Cerebellar cortex (tissue), 1 donor: ENCODE results near the gene MATN3.
A peak's percentile ranks its signal among the peaks of the same experiment; 100 is the strongest.
"Not testable (repeated sequence)": the region's sequence is repeated elsewhere in the genome, so short reads cannot be mapped to it uniquely, and the experiment has no call there.

Experiments used
- DNase-seq: peaks from one replicate; pipeline ENCODE4 v3.0.0-alpha.2; 2015; ENCODE audit warnings: low spot score

The MATN3 gene

GRCh38 chr2:20012282-20013125 is at the start of gene MATN3:
Gene MATN3 (minus strand): TSS chr2:20012668. CDS start chr2:20012631, 37 bp downstream.
- no peak for DNase-seq

GRCh38 chr2:20061940-20062339 is 49.5 kb upstream of the MATN3 start:
- no peak for DNase-seq

GRCh38 chr2:20061476-20061875 is 49.0 kb upstream of the MATN3 start:
- no peak for DNase-seq

- no peak for DNase-seq
These were observed 47.6 kb upstream of the MATN3 start for GRCh38 chr2:20060106-20060505.

- DNase-seq, result no peak
These were observed 44.8 kb upstream of the MATN3 start for GRCh38 chr2:20057268-20057667.

GRCh38 chr2:20054931-20055330 is 42.5 kb upstream of the MATN3 start:
- DNase-seq, result no peak

- no peak for DNase-seq
These were observed 41.7 kb upstream of the MATN3 start for GRCh38 chr2:20054119-20054518.

GRCh38 chr2:20052861-20053281 is 40.4 kb upstream of the MATN3 start:
- DNase-seq, result peak; percentile 66

- DNase-seq, result no peak
These were observed 39.9 kb upstream of the MATN3 start for GRCh38 chr2:20052229-20052851.

- peak; percentile 100 for DNase-seq
These were observed 39.2 kb upstream of the MATN3 start, which contains the start of gene LAPTM4A for GRCh38 chr2:20051532-20052228. Gene LAPTM4A (minus strand): TSS chr2:20051628. CDS start chr2:20051520, 108 bp downstream.

- peak; percentile 76 for DNase-seq
These were observed 38.4 kb upstream of the MATN3 start for GRCh38 chr2:20050646-20051531.

- DNase-seq, result no peak
These were observed 37.7 kb upstream of the MATN3 start for GRCh38 chr2:20050104-20050645.

GRCh38 chr2:20049637-20050036 is 37.2 kb upstream of the MATN3 start:
- peak; percentile 15 for DNase-seq

- DNase-seq, result no peak
These were observed 36.3 kb upstream of the MATN3 start for GRCh38 chr2:20048488-20049448.

GRCh38 chr2:20045712-20046292 is 33.3 kb upstream of the MATN3 start:
- DNase-seq, result not testable (repeated sequence)

- no peak for DNase-seq
These were observed 32.3 kb upstream of the MATN3 start for GRCh38 chr2:20044778-20045177.

GRCh38 chr2:20042531-20042930 is 30.1 kb upstream of the MATN3 start:
- no peak for DNase-seq

GRCh38 chr2:20040489-20041172 is 28.2 kb upstream of the MATN3 start:
- DNase-seq, result no peak

GRCh38 chr2:20037660-20038059 is 25.2 kb upstream of the MATN3 start:
- DNase-seq, result no peak
